Measurements from ENCODE around the gene FAM110D. TPM values are rescaled to one million over a fixed set of nuclear protein-coding genes. Genes with fewer than 3 reads are reported as not detected.

Gene FAM110D
- not detected in 2 replicates for total RNA-seq

DNA sequence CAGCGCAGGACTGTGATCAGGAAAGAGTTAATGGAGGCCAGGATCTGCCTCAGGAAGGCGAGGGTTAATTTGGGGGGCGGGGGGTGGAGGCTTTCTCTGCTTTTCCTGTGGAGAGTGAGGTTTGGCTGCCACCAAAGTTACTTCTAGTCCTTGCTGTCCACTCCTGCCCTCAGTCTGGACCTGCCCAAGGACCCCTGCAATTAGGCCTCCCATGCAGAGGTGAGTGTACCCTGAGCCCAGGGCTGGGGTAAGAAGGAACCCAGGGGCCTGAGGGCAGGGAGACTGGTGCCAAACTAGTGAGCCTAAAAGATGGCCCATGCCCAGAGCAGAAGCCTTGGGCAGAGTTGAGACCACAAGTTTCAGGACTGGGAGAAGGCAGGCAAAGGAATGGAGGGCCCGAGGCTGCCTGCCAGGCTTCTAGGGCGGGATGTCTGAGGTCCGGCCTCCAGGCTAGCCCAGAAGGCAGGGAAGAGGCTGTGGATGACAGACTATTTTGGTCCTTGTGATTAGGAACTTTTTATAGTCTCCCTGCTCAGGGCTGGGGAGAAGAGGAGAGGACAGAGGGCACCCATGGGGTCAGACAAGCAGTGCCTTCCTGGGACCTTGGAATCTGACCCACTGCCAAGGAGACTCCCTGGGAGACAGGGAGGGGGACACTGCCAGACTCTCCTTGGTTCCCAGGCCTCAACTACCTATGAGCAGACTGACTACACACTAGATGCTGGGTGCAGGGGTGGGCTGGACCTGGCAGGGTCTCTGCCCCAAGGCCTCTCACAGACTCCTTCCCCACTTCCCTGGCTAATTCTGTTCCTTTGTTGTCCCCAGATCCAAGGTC is at the start of gene FAM110D:
FAM110D (plus strand) TSS at position 172 of the 835 bp plus-strand sequence. CDS start 2,213 bp downstream, outside the sequence.
- no peak for DNase-seq (ENCODE audit: low read depth)

GRCh38 chr1:26109229-26110164 is 49.4 kb upstream of the FAM110D start:
- no peak for DNase-seq (ENCODE audit: low read depth)

DNA sequence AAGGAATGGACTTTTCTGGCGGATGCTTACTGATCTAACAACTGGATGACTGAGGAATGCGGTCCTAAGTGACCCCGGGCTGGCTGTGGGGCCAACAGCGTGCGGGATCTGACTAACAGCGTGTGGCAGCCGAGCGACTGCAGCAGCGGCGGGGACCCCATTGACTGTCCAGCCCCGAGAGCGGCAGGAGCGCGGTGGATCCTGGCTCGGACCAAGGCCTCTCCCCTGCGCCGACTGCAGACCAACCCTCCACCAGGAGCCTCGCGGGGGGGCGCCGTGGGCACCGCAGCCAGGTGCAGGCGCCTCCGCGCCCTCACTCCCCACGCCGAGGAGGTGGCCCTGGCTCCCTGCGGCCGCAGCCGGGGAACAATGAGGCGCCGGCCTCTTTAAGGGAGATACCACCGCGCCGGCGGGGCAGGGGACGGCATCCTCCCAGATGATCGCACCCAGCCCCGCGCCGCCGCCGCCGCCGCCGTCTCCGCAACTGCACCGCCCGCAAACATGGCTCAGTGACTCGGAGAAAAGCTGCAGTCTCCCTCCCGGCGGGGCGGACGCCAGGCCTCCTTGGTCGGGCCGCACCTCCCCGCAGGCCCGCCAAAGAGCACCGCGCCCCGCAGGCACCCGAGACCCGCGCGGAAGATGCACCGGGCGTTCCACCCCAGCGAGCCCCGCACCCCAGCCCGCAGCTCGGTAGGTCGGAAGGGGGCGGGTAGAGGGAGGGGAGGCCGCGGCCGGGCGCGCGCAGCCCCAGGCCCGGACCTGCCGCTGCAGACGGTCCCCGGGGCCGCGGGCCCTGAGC is 47.9 kb upstream of the FAM110D start:
- DNase-seq (ENCODE audit: low read depth), result no peak

GRCh38 chr1:26111530-26112406 is 47.1 kb upstream of the FAM110D start, which contains the start of gene PDIK1L:
Gene PDIK1L, plus strand, starts transcription at chr1:26111824. Its CDS starts 2,485 bp downstream, at chr1:26114309.
- peak; percentile 81 for DNase-seq (ENCODE audit: low read depth)

DNA sequence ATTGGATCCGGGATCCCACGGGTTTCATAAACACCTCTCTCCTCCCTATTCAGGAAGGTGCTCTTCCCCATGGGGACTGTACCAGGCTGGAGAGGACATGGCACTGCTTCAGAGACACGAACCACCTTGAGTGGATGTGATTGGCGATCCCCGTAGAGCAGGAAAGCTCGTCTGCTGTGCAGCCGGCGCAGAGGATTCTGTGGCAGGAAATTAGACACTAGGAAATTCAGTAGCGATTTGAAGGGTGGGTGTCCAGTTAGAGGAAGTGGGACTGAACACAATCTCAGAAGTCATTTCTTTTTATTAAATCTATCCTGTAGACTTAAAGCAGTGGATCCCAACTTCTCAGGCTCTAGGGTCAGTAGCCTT is 46.5 kb upstream of the FAM110D start:
- no peak for DNase-seq (ENCODE audit: low read depth)

DNA sequence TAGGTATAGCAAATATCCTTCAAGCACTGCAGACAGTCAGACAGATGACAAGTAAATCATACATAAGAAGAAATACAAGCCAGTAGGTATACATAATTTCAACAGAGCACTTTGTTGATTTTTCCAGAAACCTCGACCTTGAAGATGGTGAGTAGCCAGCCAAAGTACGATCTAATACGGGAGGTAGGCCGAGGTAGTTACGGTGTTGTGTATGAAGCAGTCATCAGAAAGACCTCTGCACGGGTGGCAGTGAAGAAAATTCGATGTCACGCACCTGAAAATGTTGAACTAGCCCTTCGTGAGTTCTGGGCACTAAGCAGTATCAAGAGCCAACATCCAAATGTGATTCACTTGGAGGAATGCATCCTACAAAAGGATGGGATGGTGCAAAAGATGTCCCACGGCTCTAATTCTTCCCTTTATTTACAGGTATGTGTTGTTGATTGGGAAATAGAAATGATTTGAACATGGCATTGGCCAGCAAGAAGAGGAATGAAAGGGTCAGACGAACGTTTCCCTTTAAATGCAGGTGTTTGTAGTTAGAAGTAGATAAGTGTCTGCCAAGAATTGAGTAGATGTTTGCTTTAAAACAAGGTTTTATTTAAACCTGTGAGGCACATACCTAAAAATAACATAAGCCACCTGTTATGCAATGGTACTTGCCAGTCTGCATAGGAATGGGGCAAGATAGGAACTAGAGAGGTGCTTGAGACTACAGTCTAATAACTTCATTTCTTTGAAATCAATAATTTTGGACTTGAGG is 44.5 kb upstream of the FAM110D start:
- DNase-seq (ENCODE audit: low read depth), result no peak

DNA sequence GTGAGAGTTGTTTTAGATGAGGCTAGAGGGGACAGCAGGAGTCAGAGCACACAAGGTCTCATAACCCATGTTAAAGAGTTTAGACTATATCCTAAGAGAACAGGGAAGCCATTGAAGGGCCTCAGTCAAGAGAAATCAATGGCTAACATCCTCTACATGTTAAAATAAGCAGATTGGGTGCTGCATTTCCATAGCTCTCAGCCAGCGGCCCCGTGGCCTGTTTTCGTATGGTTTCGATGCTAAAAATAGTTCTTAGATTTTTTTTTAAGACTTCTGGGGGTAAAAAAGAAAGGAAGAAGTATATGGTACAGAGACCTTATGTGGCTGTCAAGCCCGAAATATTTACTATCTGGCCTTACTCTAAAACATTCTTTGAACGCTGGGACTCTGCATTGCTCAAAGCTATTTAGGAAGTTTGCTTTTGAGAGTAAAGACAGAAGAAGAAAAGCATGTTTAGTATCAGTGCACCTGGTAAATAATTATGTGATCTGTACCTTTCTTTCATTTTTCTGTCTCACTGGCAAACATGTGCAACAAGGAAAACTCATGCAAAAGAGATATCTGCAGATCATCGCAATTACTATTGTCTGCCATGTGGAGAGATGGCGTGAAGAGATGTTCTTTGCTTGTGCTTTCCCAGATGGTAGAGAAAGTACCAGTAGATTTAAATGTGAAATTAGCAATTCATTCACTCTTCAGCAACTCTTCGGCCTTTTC is 38.8 kb upstream of the FAM110D start:
- no peak for DNase-seq (ENCODE audit: low read depth)

GRCh38 chr1:26121854-26122773 is 36.8 kb upstream of the FAM110D start:
- no peak for DNase-seq (ENCODE audit: low read depth)

- no peak for DNase-seq (ENCODE audit: low read depth)
These were observed 35.6 kb upstream of the FAM110D start for GRCh38 chr1:26122988-26123973.

- DNase-seq (ENCODE audit: low read depth), result no peak
These were observed 34.2 kb upstream of the FAM110D start for GRCh38 chr1:26124418-26125331.

GRCh38 chr1:26125382-26125781 is 33.5 kb upstream of the FAM110D start:
- no peak for DNase-seq (ENCODE audit: low read depth)

DNA sequence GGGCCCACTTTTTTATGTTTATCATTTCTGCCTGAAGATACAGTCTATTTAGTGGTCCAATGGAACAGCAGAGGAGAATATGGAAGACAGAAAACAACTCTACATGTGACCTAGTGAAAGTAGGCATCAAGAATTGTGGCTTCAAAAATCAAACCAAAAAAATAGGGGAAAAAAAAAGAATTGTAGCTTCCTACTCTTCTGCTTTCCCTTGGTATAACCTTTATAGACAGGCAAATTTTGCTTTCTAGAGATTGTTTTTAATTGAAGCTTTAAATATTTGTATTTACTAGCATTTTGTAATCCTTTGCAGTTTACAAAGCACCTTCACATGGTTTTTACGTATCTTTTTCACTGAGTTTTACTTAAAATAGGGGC is 32.9 kb upstream of the FAM110D start:
- DNase-seq (ENCODE audit: low read depth), result no peak

GRCh38 chr1:26126321-26127084 is 32.4 kb upstream of the FAM110D start:
- peak; percentile 54 for DNase-seq (ENCODE audit: low read depth)

DNA sequence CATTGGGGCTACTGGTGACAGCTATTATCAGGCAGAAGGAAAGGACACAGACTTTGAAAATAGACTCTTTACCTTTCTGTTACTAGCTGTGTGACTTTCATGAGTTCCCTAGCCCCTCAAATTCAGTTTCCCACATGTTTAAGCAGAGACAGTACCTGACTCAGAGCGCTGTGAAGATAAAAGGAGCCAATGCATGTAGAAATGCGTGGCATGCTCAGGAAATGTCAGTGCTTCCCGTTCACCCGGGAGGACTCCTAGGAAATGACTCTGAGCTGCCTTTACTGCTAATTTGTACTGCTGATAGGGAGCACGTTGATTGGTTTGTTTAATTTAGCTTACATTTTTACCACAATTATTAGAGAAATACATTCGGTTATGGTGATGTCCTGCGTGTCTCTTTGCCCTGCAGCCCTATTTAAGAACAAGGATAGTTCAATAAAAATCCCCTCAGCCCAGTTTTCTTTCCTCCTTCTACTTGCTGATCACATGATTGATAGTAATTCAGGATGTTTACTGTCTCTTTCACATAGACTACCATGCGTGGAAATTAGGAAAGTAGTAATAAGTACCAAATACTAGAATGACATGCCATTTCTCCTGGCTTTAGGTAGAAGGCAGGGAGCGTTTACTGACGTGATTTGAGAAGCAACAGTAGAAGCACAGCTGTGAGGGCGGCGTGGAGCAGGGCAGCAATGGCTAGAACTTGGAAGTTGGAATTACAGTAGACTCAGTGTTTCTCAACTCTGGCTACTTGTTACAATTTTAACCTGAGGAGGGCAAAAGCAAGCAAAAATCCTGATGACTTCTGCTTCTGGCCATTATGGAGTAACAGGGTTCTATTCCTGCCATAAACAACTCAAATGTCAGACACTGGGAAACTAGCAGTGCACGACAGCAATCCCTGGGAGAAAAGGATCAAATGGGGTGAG is 31.4 kb upstream of the FAM110D start:
- DNase-seq (ENCODE audit: low read depth), result no peak
